Fibroblast of the aortic adventitia (primary cell): ENCODE data around the gene AGBL3. TPM values are rescaled to one million over a fixed set of nuclear protein-coding genes. Genes with fewer than 3 reads are reported as not detected.

Experiments used
- DNase-seq: peaks from one replicate; pipeline ENCODE4 v3.0.0-alpha.2; 2010; ENCODE audit warnings: low read depth
- H3K4me3 ChIP-seq: 2 replicates; pipeline ENCODE4 v1.5.1; 2011; ENCODE audit warnings: low read depth, mild to moderate bottlenecking, control low read depth, low read length, moderate library complexity
- total RNA-seq: library from RNA; depleted of rRNA; stranded (reverse); fragments of >200 nt; gene quantifications from 2 replicates; pipeline ENCODE4 v1.2.3, GENCODE V29; 2012; ENCODE audit warnings: low replicate concordance
- TF ChIP-seq, protein P1 (sequence below): IDR thresholded peaks from 2 replicates; pipeline ENCODE4 v1.5.1; 2011; ENCODE audit warnings: mild to moderate bottlenecking, low read length, control low read depth, inconsistent platforms; ENCODE audit not compliant: insufficient read depth

The AGBL3 gene
- total RNA-seq, 1 donor: 2.9 TPM

DNA sequence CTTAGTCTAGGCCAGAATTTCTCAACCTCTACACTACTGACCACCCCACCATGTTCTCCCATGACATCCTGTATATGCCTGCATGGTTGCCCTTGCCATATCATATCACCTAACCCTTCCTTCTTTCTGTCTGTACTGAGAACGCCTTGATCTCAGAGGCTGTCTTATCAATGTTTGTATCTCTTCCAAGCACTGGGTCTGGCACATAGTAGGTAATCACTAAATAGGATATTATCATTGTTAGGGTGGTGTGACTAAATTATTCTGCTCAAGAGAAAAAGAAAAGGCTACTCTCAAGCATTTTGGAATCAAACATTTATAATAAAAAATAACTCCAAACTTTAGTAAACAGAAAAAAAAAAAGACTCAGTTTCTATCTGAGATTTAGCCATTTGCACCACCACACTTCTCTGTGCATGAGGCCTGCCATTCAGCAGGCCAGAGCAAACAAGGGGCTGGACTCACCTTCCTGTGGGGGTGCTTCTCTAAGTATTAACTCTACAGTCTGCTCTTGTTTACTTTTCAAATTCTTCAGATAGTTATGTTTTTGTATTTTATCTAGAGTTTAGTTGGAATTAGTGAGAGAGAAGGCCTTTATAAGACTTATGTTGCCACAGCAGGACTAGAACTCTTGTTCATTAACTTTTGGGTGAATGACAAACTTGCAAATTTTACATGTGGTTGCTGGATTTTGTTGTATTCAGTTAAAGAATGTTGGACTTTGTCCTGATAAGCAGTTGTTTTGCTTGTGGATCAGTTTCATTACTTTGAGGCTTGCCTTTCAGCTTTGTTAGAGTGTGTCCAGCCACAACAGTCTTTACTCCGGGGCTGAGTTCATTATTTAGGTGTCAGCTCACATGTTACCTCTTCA lies 5.4 kb downstream of the AGBL3 start:
- TF ChIP-seq, protein P1, sequence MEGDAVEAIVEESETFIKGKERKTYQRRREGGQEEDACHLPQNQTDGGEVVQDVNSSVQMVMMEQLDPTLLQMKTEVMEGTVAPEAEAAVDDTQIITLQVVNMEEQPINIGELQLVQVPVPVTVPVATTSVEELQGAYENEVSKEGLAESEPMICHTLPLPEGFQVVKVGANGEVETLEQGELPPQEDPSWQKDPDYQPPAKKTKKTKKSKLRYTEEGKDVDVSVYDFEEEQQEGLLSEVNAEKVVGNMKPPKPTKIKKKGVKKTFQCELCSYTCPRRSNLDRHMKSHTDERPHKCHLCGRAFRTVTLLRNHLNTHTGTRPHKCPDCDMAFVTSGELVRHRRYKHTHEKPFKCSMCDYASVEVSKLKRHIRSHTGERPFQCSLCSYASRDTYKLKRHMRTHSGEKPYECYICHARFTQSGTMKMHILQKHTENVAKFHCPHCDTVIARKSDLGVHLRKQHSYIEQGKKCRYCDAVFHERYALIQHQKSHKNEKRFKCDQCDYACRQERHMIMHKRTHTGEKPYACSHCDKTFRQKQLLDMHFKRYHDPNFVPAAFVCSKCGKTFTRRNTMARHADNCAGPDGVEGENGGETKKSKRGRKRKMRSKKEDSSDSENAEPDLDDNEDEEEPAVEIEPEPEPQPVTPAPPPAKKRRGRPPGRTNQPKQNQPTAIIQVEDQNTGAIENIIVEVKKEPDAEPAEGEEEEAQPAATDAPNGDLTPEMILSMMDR: no peak
- no peak overlapping the region for H3K4me3 ChIP-seq
- DNase-seq: peak; percentile 26

DNA sequence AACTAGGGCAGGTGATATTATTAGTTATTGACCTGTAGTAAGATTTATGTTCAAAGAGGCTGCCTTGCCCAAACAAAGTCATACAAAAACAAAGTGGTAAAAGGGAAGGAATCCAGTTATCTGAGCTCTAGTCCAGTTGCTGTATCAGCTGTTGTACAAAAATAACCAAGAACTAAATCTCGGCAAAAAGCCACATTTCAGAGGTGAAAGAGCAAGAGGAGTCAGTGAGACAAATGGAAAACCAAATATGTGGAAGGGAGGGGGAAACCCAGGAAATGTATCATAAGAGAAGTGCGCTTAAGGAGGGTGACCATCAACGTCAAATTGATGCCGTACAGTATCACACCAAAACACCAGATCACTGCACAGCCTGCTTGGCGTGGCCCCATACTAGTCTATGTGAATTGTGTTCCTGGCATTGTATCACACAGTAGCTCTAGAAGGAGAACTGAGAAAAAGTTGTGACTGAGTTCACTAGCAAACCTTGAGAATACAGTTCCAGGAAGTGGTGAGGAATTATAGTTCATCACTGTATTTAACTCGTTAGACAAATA lies 6.4 kb downstream of the AGBL3 start:
- TF ChIP-seq, protein P1: no peak
- no peak overlapping the region for H3K4me3 ChIP-seq
- DNase-seq: peak; percentile 59

DNA sequence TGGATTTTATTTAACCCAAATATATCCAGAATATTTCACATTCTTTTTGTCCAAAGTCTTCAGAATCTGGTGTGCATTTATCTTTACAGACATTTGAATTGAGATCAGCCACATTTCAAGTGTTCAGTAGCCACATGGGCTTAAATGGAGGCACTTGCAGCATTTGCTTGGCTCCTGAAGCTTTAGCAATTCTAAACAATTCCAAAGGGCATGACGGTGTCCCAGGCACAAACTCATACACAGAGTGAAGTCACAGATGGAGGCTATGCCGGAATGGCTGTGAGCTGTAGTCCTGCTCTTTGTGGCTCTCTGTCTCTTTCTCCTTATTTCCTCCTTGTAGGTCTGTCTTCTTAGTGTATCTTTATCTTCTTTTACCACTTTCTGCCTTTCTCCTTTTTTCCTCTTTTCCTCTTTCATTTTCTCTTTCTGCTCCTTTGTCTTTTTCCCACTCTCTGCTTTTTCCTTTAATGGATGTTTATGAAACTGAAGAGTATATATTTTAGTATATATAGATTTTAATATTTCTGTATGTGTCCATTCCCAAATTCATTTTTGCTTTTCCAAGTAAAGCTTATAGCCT lies 7.7 kb downstream of the AGBL3 start:
- H3K4me3 ChIP-seq: no peak overlapping the region
- TF ChIP-seq, protein P1: no peak

DNA sequence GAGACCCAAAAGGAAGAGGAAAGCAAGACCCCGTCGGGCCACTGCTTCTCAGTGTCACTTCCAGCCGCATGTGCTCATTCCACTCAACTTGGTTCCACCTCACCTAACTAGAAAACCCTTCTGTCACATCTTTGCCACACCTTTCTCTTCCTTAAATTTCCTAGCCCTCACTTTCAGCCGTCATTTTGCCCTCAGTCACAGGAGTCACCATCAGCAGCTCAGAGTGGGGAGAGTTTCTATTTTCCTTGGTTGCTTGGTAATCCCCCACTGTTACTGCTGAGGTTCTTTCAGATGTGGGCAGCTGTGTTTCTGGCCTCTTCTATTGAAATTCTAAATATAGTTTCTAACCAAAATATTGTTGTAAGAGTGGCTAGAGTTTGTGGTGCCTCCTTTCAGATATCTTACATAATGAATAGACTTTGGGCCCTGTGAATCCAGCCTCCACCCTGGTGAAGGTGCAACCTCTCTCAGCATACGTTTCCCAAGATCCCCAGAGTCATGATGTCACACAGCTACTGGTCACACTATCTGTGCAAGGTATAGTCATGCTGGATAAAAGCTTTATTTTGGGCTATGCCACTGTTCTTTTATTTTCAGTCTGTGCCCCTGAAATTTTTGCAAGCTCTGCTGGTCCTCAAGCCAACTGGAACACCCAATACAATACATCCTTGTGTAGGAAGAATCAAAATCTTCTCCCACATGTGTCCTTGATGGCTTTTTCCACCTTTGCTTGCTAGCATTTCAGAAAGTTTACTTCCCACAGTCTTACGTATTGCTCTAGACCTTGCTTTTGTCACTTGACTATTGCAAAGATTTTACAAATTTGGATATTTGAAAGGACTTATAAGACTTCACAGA lies 9.2 kb downstream of the AGBL3 start:
- DNase-seq: no peak
- TF ChIP-seq, protein P1: no peak
- no peak overlapping the region for H3K4me3 ChIP-seq

More for the DNA sequence above, 7.7 kb downstream of the AGBL3 start:
- DNase-seq: no peak

DNA sequence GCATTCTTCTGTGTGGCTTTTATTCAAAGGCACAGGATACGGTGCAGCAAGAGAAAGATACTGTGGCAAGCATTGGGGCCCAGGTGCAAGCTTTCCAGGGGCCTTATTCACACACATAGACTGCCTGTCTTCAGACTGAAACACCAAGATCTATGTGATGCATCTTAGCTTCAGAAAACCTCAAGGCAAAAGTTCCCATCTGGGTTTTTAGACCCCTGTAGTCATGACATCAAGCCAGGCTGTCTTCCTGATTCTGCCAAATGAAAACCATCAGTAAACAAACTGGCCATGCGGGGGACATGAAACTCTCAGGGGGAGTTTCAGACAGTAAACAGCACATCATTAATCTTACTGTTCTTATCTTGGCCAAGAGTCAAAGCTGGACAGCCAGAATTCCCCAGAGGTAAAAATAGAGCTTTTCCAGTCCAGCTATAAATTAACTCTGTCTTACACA lies 9.8 kb downstream of the AGBL3 start:
- H3K4me3 ChIP-seq: no peak overlapping the region
- TF ChIP-seq, protein P1: no peak
- DNase-seq: peak; percentile 16

DNA sequence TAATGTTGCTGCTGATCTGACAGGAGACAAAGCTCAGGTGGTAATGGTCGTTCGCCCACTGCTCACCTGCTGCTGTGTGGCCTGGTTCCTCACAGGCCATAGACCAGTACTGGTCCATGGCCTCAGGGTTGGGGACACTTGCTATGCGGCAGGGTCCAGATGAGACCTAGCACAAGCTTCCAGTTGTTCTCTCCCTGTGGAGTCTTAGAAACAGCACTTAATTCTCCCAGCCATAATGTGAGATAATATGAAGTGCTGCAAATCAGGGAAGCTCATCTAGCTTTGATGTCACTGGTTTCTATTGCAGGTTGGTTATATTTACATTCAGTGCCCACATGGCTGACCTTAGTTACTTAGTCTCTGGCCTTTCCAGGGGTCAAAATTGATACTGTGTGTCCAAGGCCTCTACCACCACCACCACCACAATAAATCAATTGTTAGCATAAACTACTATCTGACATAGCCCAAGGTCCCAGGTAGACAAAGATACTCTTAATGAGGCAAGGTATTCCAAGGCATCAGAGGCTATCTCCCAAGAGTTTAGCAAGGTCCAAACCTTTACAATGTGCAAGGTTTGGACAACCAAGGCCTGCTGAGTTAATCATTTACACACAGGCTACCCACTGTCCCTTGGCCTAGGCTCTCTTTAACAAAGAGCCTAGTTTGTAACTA lies 11.0 kb downstream of the AGBL3 start:
- DNase-seq: no peak
- TF ChIP-seq, protein P1: no peak
- H3K4me3 ChIP-seq: no peak overlapping the region
